GM12864 (cell line): ENCODE results near the gene SREBF1.

Experiments
- DNase-seq: peaks from one replicate; pipeline ENCODE4 v3.0.0-alpha.2; 2011; ENCODE audit warnings: low read depth
- H3K4me3 ChIP-seq: 2 replicates; pipeline ENCODE4 v1.5.1; 2011; ENCODE audit warnings: mild to moderate bottlenecking, low read depth, low read length, control low read depth
- CTCF ChIP-seq: IDR thresholded peaks from 2 replicates; pipeline ENCODE4 v1.5.1; 2011; ENCODE audit warnings: low read depth, mild to moderate bottlenecking, moderate library complexity, low read length, control low read depth, inconsistent platforms; ENCODE audit errors: missing control alignments

Gene SREBF1

GRCh38 chr17:17789410-17789809 lies 47.4 kb downstream of the SREBF1 start:
- H3K4me3 ChIP-seq: no peak overlapping the region
- no peak for DNase-seq
- TF ChIP-seq CTCF: no peak

GRCh38 chr17:17788967-17789366 lies 47.8 kb downstream of the SREBF1 start:
- TF ChIP-seq CTCF: no peak
- DNase-seq: no peak

GRCh38 chr17:17787568-17787967 lies 49.2 kb downstream of the SREBF1 start:
- no peak for DNase-seq
- H3K4me3 ChIP-seq: no peak overlapping the region
- TF ChIP-seq CTCF: no peak

More at GRCh38 chr17:17788967-17789366, 47.8 kb downstream of the SREBF1 start:
- H3K4me3 ChIP-seq: no peak overlapping the region

- DNase-seq: no peak
- TF ChIP-seq CTCF: no peak
- H3K4me3 ChIP-seq: no peak overlapping the region
Measured at GRCh38 chr17:17786998-17787397, 49.8 kb downstream of the SREBF1 start.

GRCh38 chr17:17785407-17785806 lies 51.4 kb downstream of the SREBF1 start:
- no peak for DNase-seq
- H3K4me3 ChIP-seq: no peak overlapping the region
- TF ChIP-seq CTCF: no peak

- DNase-seq: no peak
- H3K4me3 ChIP-seq: no peak overlapping the region; the same call in 1 of the 2 replicates
- TF ChIP-seq CTCF: peak; percentile 45
Measured at GRCh38 chr17:17784657-17785267, 52.0 kb downstream of the SREBF1 start.
